Testis (tissue), 2 donors: ENCODE results near the gene SIGLEC9.

Source experiments
- CTCF ChIP-seq, 3 experiments: fragments of 450-650 bp in 2 of 3; fragments of 200-600 bp in 1 of 3; sonication (generic) in 1 of 3; IDR thresholded peaks; one replicate each; pipeline ENCODE4 v1.5.1; 2016 to 2019; ENCODE audit warnings: antibody characterized with exemption in 3 of 3, mild to moderate bottlenecking in 2 of 3, moderate library complexity in 1 of 3
- POLR2A ChIP-seq: fragments of 450-650 bp; IDR thresholded peaks from one replicate; pipeline ENCODE4 v1.6.1; 2017; ENCODE audit warnings: antibody characterized with exemption, mild to moderate bottlenecking, moderate library complexity

GRCh38 chr19:51137792-51138425 lies 13.2 kb downstream of the SIGLEC9 start:
- TF ChIP-seq CTCF (IDR thresholded peaks at IDR 0.05) = no peak
- no peak for TF ChIP-seq POLR2A
